HEK293T (cell line): Measurements from ENCODE around the gene SH3PXD2A.

Experiments used
- ARNT ChIP-seq: fragments of 450-650 bp; IDR thresholded peaks from 2 replicates; pipeline ENCODE4 v1.6.1; 2017; ENCODE audit warnings: mild to moderate bottlenecking
- CTBP1 ChIP-seq: fragments of 450-650 bp; IDR thresholded peaks from 2 replicates; pipeline ENCODE4 v1.6.1; 2016; ENCODE audit warnings: borderline replicate concordance
- ELF4 ChIP-seq: fragments of 450-650 bp; IDR thresholded peaks from 2 replicates; pipeline ENCODE4 v1.6.1; 2017; ENCODE audit warnings: antibody characterized with exemption
- FOXA1 ChIP-seq: fragments of 450-650 bp; IDR thresholded peaks from 2 replicates; pipeline ENCODE4 v1.6.1; 2016; ENCODE audit warnings: mild to moderate bottlenecking
- FOXK2 ChIP-seq: fragments of 450-650 bp; IDR thresholded peaks from 2 replicates; pipeline ENCODE4 v1.6.1; 2016; ENCODE audit warnings: mild to moderate bottlenecking
- FOXM1 ChIP-seq: fragments of 450-650 bp; IDR thresholded peaks from 2 replicates; pipeline ENCODE4 v1.6.1; 2017; ENCODE audit warnings: mild to moderate bottlenecking, borderline replicate concordance
- HDGF ChIP-seq: fragments of 450-650 bp; IDR thresholded peaks from 2 replicates; pipeline ENCODE4 v1.6.1; 2017; ENCODE audit warnings: antibody characterized with exemption, borderline replicate concordance
- NFRKB ChIP-seq: fragments of 450-650 bp; IDR thresholded peaks from 2 replicates; pipeline ENCODE4 v1.6.1; 2016; ENCODE audit warnings: mild to moderate bottlenecking, moderate library complexity
- SP1 ChIP-seq: fragments of 450-650 bp; IDR thresholded peaks from 2 replicates; pipeline ENCODE4 v1.6.1; 2017
- SUZ12 ChIP-seq: fragments of 450-650 bp; IDR thresholded peaks from 2 replicates; pipeline ENCODE4 v1.6.1; 2016; ENCODE audit warnings: mild to moderate bottlenecking

GRCh38 chr10:103843854-103844570 lies 11.4 kb downstream of the SH3PXD2A start:
- TF ChIP-seq FOXK2 (no peak), SUZ12 (no peak), ARNT (no peak), FOXA1 (no peak), FOXM1 (no peak), SP1 (no peak), HDGF (no peak), ELF4 (no peak), NFRKB (no peak), CTBP1 (no peak)
